GM23248 (cell line): Measurements from ENCODE around the gene ERGIC1.

Experiments
- EZH2 ChIP-seq: fragments of 200-600 bp; sonication (generic); IDR thresholded peaks from 2 replicates; pipeline ENCODE4 v1.6.1; 2018; ENCODE audit warnings: antibody characterized with exemption, mild to moderate bottlenecking; ENCODE audit not compliant: insufficient read depth, poor library complexity, severe bottlenecking
- EZH2phosphoT487 ChIP-seq: fragments of 200-600 bp; sonication (generic); IDR thresholded peaks from 2 replicates; pipeline ENCODE4 v1.6.1; 2018; ENCODE audit warnings: antibody characterized with exemption, moderate library complexity, mild to moderate bottlenecking, low read depth; ENCODE audit not compliant: insufficient read depth

- TF ChIP-seq EZH2phosphoT487 (no peak), EZH2 (no peak)
Measured at GRCh38 chr5:172897481-172898217, 63.6 kb downstream of the ERGIC1 start.
